ENCODE measurements around the gene AFF4. TPM values are rescaled to one million over a fixed set of nuclear protein-coding genes. Genes with fewer than 3 reads are reported as not detected.
A peak's percentile ranks its signal among the peaks of the same experiment; 100 is the strongest.

AFF4 gene
- total and polyA plus RNA-seq, 10 of the 15 experiments (the other 5 are each of a cell fraction or from before 2014, with no cell fraction given), result 1.1 to 20.2 (median 10.4) TPM

DNA sequence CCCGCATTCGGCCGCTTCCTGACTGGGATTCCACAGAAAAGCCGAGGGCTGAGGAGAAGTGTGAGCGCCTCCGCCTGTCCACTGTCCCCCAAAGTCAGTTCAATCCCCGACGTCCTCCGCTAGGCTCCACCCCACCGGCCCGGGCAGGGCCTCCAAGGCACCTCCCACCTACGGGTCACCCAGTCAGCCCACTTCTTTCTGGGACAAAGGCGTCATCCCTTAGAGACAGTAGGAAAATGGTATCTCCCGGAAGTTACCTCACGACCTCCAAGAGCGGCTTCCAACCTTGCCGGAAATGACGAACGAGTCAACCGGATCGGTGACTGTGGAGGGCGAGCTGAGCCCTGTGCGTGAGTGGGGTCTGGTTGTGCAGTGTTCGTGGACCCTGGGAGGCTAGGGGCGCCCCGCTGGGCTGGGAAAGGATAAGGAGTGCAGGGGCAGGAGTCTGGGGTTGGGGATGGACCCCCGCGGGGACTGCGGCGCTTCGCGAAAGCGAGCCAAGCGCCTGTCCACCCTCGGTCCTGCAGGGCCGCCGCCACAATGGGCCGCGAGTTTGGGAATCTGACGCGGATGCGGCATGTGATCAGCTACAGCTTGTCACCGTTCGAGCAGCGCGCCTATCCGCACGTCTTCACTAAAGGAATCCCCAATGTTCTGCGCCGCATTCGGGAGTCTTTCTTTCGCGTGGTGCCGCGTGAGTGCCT, 96.9 kb downstream of the AFF4 start, which contains the start of the genes GDF9 and UQCRQ (continued):
- no peak for TF ChIP-seq EP300 (IDR thresholded peaks at IDR 0.05; ENCODE audit: borderline replicate concordance in 1 of 2, control insufficient read depth in 1 of 2, low read depth in 2 of 2, low read length in 2 of 2)
- no peak for TF ChIP-seq EZH2 (IDR thresholded peaks at IDR 0.05; ENCODE audit: borderline replicate concordance, control insufficient read depth, low read depth, low read length)
- peak; percentile 98 for TF ChIP-seq CREB1 (IDR thresholded peaks at IDR 0.05; ENCODE audit: low read depth)
- TF ChIP-seq, protein P1, sequence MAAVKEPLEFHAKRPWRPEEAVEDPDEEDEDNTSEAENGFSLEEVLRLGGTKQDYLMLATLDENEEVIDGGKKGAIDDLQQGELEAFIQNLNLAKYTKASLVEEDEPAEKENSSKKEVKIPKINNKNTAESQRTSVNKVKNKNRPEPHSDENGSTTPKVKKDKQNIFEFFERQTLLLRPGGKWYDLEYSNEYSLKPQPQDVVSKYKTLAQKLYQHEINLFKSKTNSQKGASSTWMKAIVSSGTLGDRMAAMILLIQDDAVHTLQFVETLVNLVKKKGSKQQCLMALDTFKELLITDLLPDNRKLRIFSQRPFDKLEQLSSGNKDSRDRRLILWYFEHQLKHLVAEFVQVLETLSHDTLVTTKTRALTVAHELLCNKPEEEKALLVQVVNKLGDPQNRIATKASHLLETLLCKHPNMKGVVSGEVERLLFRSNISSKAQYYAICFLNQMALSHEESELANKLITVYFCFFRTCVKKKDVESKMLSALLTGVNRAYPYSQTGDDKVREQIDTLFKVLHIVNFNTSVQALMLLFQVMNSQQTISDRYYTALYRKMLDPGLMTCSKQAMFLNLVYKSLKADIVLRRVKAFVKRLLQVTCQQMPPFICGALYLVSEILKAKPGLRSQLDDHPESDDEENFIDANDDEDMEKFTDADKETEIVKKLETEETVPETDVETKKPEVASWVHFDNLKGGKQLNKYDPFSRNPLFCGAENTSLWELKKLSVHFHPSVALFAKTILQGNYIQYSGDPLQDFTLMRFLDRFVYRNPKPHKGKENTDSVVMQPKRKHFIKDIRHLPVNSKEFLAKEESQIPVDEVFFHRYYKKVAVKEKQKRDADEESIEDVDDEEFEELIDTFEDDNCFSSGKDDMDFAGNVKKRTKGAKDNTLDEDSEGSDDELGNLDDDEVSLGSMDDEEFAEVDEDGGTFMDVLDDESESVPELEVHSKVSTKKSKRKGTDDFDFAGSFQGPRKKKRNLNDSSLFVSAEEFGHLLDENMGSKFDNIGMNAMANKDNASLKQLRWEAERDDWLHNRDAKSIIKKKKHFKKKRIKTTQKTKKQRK (IDR thresholded peaks at IDR 0.05; ENCODE audit: low read depth, low read length), result no peak
- TF ChIP-seq SMAD1 (IDR thresholded peaks at IDR 0.05; ENCODE audit: low read depth, partially characterized antibody), result peak; percentile 65
- peak; percentile 58; the same call in 1 of the 2 replicates for TF ChIP-seq PKNOX1 (IDR thresholded peaks at IDR 0.05)
- peak; percentile 21; the same call in 1 of the 2 replicates for TF ChIP-seq SMC3 (IDR thresholded peaks at IDR 0.05; ENCODE audit: borderline replicate concordance, low read length)
- TF ChIP-seq SREBF1 (IDR thresholded peaks at IDR 0.05; ENCODE audit: low read length), result peak; percentile 93
- TF ChIP-seq SRF (IDR thresholded peaks at IDR 0.05; ENCODE audit: low read depth in 2 of 2, low read length in 2 of 2), result no peak
- TF ChIP-seq ESRRA (IDR thresholded peaks at IDR 0.05; ENCODE audit: low read length), result 0 out of 2 replicates have a peak, but pooled peaks have one; percentile 48
- no peak for TF ChIP-seq KDM1A (IDR thresholded peaks at IDR 0.05; ENCODE audit: borderline replicate concordance)
- no peak for TF ChIP-seq FOXM1 (IDR thresholded peaks at IDR 0.05; ENCODE audit: low read depth, low read length)
- no peak for TF ChIP-seq ZBTB33 (IDR thresholded peaks at IDR 0.05)
- peak; percentile 57; the same call in 1 of the 2 replicates for TF ChIP-seq RFX5 (IDR thresholded peaks at IDR 0.05; ENCODE audit: low read depth, low read length)
- TF ChIP-seq, protein P2, sequence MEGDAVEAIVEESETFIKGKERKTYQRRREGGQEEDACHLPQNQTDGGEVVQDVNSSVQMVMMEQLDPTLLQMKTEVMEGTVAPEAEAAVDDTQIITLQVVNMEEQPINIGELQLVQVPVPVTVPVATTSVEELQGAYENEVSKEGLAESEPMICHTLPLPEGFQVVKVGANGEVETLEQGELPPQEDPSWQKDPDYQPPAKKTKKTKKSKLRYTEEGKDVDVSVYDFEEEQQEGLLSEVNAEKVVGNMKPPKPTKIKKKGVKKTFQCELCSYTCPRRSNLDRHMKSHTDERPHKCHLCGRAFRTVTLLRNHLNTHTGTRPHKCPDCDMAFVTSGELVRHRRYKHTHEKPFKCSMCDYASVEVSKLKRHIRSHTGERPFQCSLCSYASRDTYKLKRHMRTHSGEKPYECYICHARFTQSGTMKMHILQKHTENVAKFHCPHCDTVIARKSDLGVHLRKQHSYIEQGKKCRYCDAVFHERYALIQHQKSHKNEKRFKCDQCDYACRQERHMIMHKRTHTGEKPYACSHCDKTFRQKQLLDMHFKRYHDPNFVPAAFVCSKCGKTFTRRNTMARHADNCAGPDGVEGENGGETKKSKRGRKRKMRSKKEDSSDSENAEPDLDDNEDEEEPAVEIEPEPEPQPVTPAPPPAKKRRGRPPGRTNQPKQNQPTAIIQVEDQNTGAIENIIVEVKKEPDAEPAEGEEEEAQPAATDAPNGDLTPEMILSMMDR (IDR thresholded peaks at IDR 0.05 in 2 of 3, conservative IDR thresholded peaks at IDR 0.05 in 1 of 3; ENCODE audit: control insufficient read depth in 2 of 3, extremely low read depth in 1 of 3, insufficient read depth in 1 of 3, low read depth in 3 of 3, low read length in 3 of 3), result peak; percentile 10 to 48 (median 18); a peak in 3 of 6 replicates
- TF ChIP-seq BHLHE40 (IDR thresholded peaks at IDR 0.05; ENCODE audit: borderline replicate concordance in 1 of 2, low read depth in 2 of 2, low read length in 1 of 2), result peak; percentile 90 to 97
- TF ChIP-seq PML (IDR thresholded peaks at IDR 0.05; ENCODE audit: low read length), result peak; percentile 96
- TF ChIP-seq LARP7 (IDR thresholded peaks at IDR 0.05), result peak; percentile 72; the same call in 1 of the 2 replicates
- peak; percentile 90; the same call in 2 of the 3 replicates for TF ChIP-seq POU2F2 (IDR thresholded peaks at IDR 0.05; ENCODE audit: borderline replicate concordance, low read depth, low read length)
- TF ChIP-seq CBFB (IDR thresholded peaks at IDR 0.05; ENCODE audit: low read depth), result 0 out of 2 replicates have a peak, but pooled peaks have one; percentile 54
